Measurements from ENCODE around the gene CCNL1.

CCNL1 gene

GRCh38 chr3:157117206-157117605 lies 42.7 kb downstream of the CCNL1 start:
- no peak for TF ChIP-seq CTCF (IDR thresholded peaks at IDR 0.05; ENCODE audit: control insufficient read depth, insufficient read depth, low read depth, low read length, missing control alignments)
- DNase-seq (ENCODE audit: low read depth): no peak
- no peak overlapping the region for H3K4me3 ChIP-seq (ENCODE audit: control insufficient read depth, low read depth, low read length)

- TF ChIP-seq CTCF (IDR thresholded peaks at IDR 0.05; ENCODE audit: control insufficient read depth, insufficient read depth, low read depth, low read length, missing control alignments): no peak
These were observed 43.9 kb downstream of the CCNL1 start for GRCh38 chr3:157116017-157116416.

GRCh38 chr3:157115069-157116006 lies 44.6 kb downstream of the CCNL1 start:
- no peak for TF ChIP-seq CTCF (IDR thresholded peaks at IDR 0.05; ENCODE audit: control insufficient read depth, insufficient read depth, low read depth, low read length, missing control alignments)
- H3K4me3 ChIP-seq (ENCODE audit: control insufficient read depth, low read depth, low read length): no peak overlapping the region
- DNase-seq (ENCODE audit: low read depth): no peak

More at GRCh38 chr3:157116017-157116416, 43.9 kb downstream of the CCNL1 start:
- no peak overlapping the region for H3K4me3 ChIP-seq (ENCODE audit: control insufficient read depth, low read depth, low read length)
- no peak for DNase-seq (ENCODE audit: low read depth)

GRCh38 chr3:157113832-157114505 lies 46.0 kb downstream of the CCNL1 start:
- no peak for TF ChIP-seq CTCF (IDR thresholded peaks at IDR 0.05; ENCODE audit: control insufficient read depth, insufficient read depth, low read depth, low read length, missing control alignments)
- DNase-seq (ENCODE audit: low read depth): no peak
- no peak overlapping the region for H3K4me3 ChIP-seq (ENCODE audit: control insufficient read depth, low read depth, low read length)

GRCh38 chr3:157112536-157112935 lies 47.4 kb downstream of the CCNL1 start:
- H3K4me3 ChIP-seq (ENCODE audit: control insufficient read depth, low read depth, low read length): no peak overlapping the region
- no peak for DNase-seq (ENCODE audit: low read depth)
- TF ChIP-seq CTCF (IDR thresholded peaks at IDR 0.05; ENCODE audit: control insufficient read depth, insufficient read depth, low read depth, low read length, missing control alignments): no peak

- DNase-seq (ENCODE audit: low read depth): no peak
- TF ChIP-seq CTCF (IDR thresholded peaks at IDR 0.05; ENCODE audit: control insufficient read depth, insufficient read depth, low read depth, low read length, missing control alignments): no peak
- no peak overlapping the region for H3K4me3 ChIP-seq (ENCODE audit: control insufficient read depth, low read depth, low read length)
These were observed 48.4 kb downstream of the CCNL1 start for GRCh38 chr3:157111518-157111917.
